Measurements from ENCODE around the gene PLCB1. TPM values are rescaled to one million over a fixed set of nuclear protein-coding genes. Genes with fewer than 3 reads are reported as not detected.
A peak's percentile ranks its signal among the peaks of the same experiment; 100 is the strongest.

PLCB1 gene
- total and polyA plus RNA-seq, 2 of the 4 experiments (the other 2 are of a cell fraction), result 5.6 to 16.1 TPM

DNA sequence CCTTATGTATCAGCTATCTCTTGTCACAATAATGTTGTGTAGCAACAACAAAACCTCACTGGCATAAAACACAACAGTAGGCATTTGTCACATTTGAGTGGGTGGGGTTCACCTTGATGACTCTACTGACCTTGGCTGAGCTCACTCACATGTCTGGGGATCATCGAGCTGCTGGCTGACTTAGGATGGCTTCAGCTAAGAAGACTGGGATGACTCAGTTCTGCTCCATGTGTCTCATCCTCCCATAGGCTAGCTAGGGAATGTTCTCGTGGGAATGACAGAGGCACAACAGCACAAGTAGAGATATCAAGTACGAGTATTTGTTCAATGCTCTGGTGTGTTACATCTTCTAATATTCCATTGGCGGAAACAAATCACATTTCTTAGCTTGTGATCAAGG, 167.9 kb downstream of the PLCB1 start:
- BruUV-seq (replicated peaks), result no TSS peak

More for the DNA sequence above, 167.9 kb downstream of the PLCB1 start:
- no peak overlapping the region; the same call in 1 of the 2 replicates for H2BK20ac ChIP-seq (ENCODE audit: low read depth, low read length)
- H3K18ac ChIP-seq (ENCODE audit: low read depth, low read length), result no peak overlapping the region
- dilution Hi-C loops (cut with HindIII; ENCODE audit: low sequenced_read_pairs, unreplicated experiment), result no loop called here
- H2AK9ac ChIP-seq (replicated peaks; ENCODE audit: low read depth, low read length, poor library complexity), result no peak overlapping the region
- no peak overlapping the region for H4K8ac ChIP-seq (ENCODE audit: low read depth in 2 of 2, low read length in 2 of 2)
- no peak overlapping the region for H3K4me3 ChIP-seq (ENCODE audit: insufficient read depth, low read depth, low read length)
- no peak overlapping the region for H2AFZ ChIP-seq (replicated peaks; ENCODE audit: low read length, poor library complexity)
- H3K56ac ChIP-seq (ENCODE audit: extremely low read depth, insufficient read depth, low read length), result no peak overlapping the region
- H4K20me1 ChIP-seq (ENCODE audit: insufficient read depth, low read length), result no peaks in the 10 kb centered on the region; the same call in 1 of the 2 replicates
- DNase-seq, result peak; percentile 81
- ChIA-PET POLR2A (ENCODE audit: unreplicated experiment) (no interaction called here), CTCF (no interaction called here)
- ATAC-seq (ENCODE audit: low read depth), result peak; percentile 56
- peaks cover 0 to 6% of the 10 kb centered on the region in 2 experiments; a peak in 2 of 4 replicates for H3K79me1 ChIP-seq (ENCODE audit: low read depth in 1 of 2, low read length in 2 of 2)
- no peak overlapping the region for H2BK120ac ChIP-seq (ENCODE audit: low read depth, low read length)
- in situ Hi-C loops (cut with MboI; ENCODE audit: low sequenced_read_pairs), result no loop called here
- no peaks in the 10 kb centered on the region; the same call in 1 of the 2 replicates for H3K9me1 ChIP-seq (ENCODE audit: insufficient read depth, low read length)
- H4K91ac ChIP-seq (ENCODE audit: insufficient read depth, low read depth, low read length), result no peak overlapping the region
- intact Hi-C loops (cut with micrococcal nuclease), result no loop called here
- H3K4me2 ChIP-seq (ENCODE audit: low read depth, low read length), result no peak overlapping the region
- no peak overlapping the region for H3K23ac ChIP-seq (ENCODE audit: low read depth, low read length)
- H3K4ac ChIP-seq (ENCODE audit: low read depth, low read length), result no peak overlapping the region
- no peak overlapping the region for H3K27ac ChIP-seq (ENCODE audit: insufficient read depth, low read length)
- WGBS, 2 experiments (ENCODE audit: extremely low coverage in 2 of 2, insufficient read length in 1 of 2), result 20% methylated on average over 1 of the region's 4 CpGs; no CpG with 5 or more reads in 1 of the 2 experiments
- TF ChIP-seq RAD21 (IDR thresholded peaks at IDR 0.05; ENCODE audit: low read length) (no peak), BHLHE40 (IDR thresholded peaks at IDR 0.05; ENCODE audit: low read depth, low read length) (0 out of 2 replicates have a peak, but pooled peaks have one; percentile 29), NFE2L2 (IDR thresholded peaks at IDR 0.05; ENCODE audit: low read depth, low read length) (no peak)
- TF ChIP-seq, protein P1, sequence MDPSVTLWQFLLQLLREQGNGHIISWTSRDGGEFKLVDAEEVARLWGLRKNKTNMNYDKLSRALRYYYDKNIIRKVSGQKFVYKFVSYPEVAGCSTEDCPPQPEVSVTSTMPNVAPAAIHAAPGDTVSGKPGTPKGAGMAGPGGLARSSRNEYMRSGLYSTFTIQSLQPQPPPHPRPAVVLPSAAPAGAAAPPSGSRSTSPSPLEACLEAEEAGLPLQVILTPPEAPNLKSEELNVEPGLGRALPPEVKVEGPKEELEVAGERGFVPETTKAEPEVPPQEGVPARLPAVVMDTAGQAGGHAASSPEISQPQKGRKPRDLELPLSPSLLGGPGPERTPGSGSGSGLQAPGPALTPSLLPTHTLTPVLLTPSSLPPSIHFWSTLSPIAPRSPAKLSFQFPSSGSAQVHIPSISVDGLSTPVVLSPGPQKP (IDR thresholded peaks at IDR 0.05; ENCODE audit: borderline replicate concordance, low read depth, low read length), result no peak
- TF ChIP-seq, protein P2, sequence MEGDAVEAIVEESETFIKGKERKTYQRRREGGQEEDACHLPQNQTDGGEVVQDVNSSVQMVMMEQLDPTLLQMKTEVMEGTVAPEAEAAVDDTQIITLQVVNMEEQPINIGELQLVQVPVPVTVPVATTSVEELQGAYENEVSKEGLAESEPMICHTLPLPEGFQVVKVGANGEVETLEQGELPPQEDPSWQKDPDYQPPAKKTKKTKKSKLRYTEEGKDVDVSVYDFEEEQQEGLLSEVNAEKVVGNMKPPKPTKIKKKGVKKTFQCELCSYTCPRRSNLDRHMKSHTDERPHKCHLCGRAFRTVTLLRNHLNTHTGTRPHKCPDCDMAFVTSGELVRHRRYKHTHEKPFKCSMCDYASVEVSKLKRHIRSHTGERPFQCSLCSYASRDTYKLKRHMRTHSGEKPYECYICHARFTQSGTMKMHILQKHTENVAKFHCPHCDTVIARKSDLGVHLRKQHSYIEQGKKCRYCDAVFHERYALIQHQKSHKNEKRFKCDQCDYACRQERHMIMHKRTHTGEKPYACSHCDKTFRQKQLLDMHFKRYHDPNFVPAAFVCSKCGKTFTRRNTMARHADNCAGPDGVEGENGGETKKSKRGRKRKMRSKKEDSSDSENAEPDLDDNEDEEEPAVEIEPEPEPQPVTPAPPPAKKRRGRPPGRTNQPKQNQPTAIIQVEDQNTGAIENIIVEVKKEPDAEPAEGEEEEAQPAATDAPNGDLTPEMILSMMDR (conservative IDR thresholded peaks at IDR 0.05; ENCODE audit: low read depth, low read length), result no peak
- H2AK5ac ChIP-seq (ENCODE audit: low read depth, low read length), result no peak overlapping the region
- H2BK5ac ChIP-seq (ENCODE audit: low read depth, low read length, poor library complexity, severe bottlenecking), result no peak overlapping the region
- peak overlapping the region; percentile 19 for H3K14ac ChIP-seq (replicated peaks; ENCODE audit: low read depth, low read length)
- H3K36me3 ChIP-seq (ENCODE audit: control insufficient read depth, insufficient read depth, low read length), result no peaks in the 10 kb centered on the region
- H2BK15ac ChIP-seq (ENCODE audit: low read depth, low read length), result 0 out of 3 replicates have a peak overlapping the region, but pooled peaks have one; percentile 4
- no peak overlapping the region for H4K5ac ChIP-seq (ENCODE audit: low read depth, low read length)
- no peaks in the 10 kb centered on the region for H3K9me3 ChIP-seq (ENCODE audit: control insufficient read depth, insufficient read depth, low read length)
- H3K27me3 ChIP-seq (ENCODE audit: control insufficient read depth, insufficient read depth, low read length), result no peaks in the 10 kb centered on the region
- no peak overlapping the region for H3K9ac ChIP-seq (ENCODE audit: low read depth, low read length)
- H3K4me1 ChIP-seq (ENCODE audit: control insufficient read depth, insufficient read depth, low read length), result peaks cover 2% of the 10 kb centered on the region; the same call in 1 of the 2 replicates
